ENCODE data around the gene FAM200B.

Gene FAM200B

DNA sequence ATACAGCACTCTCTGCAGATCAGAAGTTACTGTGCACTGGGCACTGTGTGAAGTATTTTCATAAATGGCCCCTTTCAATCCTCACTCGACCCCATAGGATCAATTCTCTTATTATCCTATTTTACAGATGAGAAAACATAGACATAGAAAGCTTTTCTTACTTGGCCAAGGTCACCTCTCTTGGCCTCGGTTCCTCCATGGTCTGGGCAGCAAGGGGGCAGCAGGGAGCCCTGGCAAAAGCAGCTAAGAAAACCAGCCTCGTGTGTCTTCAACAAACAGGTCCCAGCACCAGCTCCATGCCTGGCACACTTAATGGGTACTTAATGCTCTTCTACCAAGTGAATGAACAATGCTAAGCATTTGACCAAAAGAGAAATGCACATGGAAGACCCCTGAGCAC lies 55.6 kb downstream of the FAM200B start:
- no peak for DNase-seq (ENCODE audit: low spot score)

DNA sequence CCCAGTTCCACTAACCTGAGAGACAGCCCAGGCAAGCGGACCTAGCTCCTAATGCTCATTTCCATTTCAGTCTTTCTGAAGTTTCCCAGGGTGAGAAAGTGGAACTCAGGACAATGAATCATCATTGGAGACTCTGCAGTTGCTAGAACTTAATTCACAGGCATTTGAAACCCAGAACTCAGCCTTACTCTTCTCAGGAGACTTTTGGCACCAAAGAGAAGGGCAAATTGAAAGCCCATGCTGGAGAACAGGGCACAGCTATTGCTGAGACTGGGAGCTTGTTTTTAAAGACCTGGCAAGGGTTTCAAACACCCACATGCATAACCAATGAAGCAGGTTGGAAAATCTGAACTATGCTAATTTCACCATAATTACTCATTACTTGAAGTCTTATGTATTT lies 57.2 kb downstream of the FAM200B start:
- DNase-seq (ENCODE audit: low spot score) = no peak

Measured in RKO (cell line).